Suppressor macrophage (primary cell): ENCODE data around the gene MCRS1.
A peak's percentile ranks its signal among the peaks of the same experiment; 100 is the strongest.

Experiments
- DNase-seq, 4 experiments: peaks; one replicate each; pipeline ENCODE4 v3.0.0-alpha.2; 2020 to 2022

MCRS1 gene

DNA sequence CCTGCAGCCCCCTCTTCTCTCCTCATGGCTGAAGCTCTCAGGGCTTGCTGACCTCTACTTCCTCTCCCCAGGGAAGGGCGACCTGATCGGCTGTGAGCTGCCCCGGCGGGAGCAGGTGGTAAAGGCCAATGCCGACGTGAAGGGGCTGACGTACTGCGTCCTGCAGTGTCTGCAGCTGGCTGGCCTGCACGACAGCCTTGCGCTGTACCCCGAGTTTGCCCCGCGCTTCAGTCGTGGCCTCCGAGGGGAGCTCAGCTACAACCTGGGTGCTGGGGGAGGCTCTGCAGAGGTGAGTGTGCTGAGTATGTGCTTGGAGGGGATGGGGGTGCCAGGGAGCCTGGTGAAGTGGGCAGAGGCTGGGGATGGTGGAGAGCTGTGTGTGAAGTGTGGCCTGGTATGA lies 13.7 kb downstream of the MCRS1 start:
- DNase-seq, result no peak

DNA sequence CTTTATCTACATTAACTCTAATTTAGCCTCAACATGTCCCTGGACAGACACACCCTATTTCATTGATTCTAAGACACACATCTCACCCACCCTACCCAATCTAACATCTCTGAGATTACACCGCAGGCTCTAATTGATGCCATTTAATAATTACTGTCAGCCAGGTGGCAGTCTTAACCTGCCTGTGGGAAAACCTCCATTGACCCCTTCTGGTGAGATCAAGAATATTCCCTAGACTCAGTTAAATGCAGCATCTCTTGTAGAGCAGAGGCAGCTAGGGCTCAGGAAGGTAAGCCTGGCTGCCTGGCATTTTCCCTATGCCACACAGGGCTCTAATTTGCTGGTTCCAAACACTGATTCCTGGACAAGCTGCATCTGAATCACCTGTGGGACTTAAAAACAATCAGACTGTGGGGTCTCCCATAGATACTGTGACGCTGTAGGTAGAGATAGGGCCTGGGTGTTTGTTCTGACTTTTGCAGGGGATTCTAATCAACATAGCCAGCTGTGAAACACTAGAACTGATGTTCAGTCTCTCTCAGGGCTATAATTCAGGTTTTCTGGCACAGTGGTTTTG lies 14.3 kb downstream of the MCRS1 start:
- no peak for DNase-seq

DNA sequence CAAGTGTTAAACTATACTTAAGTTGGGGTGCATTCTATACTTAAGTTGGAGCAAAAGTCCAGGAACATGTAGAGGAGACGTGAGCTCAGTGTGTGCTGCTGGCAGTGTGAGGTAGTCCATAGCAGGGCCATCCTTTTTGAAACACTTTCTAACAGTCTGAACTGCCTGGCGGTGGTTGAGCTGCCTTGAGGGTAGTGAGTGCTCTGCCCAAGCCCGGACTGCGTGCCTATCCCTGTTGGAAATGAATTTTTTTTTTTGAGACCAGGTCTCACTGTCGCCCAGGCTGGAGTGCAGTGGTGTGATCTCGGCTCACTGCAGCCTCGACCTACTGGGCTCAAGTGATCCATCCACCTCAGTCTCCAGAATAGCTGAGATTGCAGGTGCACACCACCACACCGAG lies 15.0 kb downstream of the MCRS1 start:
- DNase-seq, result no peak

DNA sequence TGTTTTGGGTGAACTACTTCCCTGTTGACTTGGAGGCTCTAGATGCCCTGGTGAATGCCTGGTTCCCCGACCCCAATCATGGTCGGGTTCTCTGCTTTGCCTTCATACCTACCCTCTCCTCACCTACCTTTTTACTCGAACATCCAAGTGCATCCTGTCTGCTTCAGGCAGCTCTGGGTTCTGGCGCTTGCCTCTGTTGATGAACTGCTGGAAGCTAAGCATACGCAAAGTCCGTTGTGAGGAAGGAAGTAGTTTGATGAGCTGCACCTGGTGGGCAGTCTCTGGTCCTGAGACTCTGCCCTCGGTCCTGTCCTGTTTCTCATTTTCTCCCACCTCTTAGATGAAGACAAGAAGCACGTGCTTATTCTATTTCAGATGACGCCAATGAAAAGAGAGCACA lies 15.5 kb downstream of the MCRS1 start:
- no peak for DNase-seq

DNA sequence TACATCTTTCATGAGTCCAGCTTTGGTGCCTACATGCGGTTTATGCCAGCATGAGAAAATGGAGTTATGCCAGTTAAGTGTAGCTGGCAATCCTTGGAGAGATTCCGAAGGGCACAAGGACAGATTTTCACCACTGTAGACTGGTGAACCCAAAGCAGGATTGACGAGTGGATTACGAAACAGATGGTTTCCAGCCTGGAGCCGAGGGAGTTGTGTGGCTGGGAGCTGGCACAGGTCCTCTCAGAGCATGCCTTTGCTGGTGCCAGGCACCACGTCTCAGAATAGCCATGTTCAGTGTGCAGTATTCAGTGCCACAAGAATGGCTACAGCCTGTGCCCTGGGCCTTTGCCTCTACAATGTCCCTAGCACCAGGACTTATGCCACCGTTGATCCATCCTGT lies 15.9 kb downstream of the MCRS1 start:
- no peak for DNase-seq

DNA sequence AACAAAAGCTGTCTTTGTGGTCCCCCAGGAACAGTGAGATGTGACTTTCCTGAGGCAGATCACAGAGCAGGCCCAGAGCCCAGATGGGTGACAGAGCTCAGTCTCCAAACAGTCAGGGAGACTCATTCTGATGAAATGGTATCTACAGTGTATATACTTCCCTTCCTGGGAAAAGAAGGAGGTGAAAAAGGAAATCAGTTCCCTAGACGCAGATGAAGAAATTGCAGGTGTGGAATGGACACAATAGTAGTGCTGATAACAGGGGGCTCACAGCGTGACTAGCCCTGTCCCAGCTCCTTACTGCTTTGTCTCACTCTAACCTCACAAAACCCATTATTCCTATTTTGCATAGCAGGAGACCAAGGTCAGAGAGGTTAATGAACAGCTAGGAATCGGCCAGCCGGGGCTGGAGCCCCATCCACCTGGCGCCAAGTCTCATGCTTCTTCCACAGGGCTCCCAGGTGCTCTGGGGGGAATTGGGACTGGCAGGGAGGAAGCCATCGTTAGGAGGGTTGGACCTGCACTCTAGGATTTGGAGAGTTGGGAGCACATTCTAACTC lies 17.2 kb downstream of the MCRS1 start:
- DNase-seq, result no peak

DNA sequence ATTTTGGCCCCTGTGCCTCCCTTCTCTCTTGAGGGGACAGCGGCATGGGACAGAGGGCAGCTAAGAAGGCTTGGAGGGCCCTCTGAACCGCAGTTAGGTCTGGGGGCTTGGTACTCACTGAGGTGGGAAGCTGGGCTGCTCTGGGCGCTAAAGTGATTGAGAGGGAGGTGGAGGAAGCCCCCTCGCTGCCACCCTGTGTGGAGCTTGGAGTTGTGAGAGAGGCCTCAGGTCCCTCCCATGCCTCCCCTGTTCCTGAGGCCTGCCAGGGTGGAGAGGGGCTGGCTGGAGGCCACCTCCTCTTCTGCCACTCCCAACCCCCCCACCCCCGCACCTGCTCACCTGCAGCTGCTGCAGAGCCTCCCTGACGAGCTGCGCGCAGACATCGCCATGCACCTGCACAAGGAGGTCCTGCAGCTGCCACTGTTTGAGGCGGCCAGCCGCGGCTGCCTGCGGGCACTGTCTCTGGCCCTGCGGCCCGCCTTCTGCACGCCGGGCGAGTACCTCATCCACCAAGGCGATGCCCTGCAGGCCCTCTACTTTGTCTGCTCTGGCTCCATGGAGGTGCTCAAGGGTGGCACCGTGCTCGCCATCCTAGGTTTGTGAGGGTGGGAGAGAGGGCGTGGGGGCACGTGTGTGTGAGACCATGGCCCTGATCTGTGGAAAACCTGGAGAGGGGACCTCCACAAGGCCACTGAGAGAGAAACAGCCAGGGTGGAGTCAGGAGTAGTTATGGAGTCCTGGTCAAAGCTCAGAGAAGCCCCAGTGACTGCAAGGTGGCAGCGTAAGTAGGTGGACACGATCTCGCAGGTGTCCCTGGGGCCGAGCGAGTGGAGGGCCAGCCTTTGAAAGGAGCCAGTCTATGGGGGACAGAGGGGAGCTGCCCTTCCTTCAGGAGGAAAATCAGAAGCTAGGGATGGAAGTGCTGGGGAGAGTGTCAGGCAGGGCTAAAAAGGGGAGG lies 17.9 kb downstream of the MCRS1 start:
- DNase-seq, result no peak

DNA sequence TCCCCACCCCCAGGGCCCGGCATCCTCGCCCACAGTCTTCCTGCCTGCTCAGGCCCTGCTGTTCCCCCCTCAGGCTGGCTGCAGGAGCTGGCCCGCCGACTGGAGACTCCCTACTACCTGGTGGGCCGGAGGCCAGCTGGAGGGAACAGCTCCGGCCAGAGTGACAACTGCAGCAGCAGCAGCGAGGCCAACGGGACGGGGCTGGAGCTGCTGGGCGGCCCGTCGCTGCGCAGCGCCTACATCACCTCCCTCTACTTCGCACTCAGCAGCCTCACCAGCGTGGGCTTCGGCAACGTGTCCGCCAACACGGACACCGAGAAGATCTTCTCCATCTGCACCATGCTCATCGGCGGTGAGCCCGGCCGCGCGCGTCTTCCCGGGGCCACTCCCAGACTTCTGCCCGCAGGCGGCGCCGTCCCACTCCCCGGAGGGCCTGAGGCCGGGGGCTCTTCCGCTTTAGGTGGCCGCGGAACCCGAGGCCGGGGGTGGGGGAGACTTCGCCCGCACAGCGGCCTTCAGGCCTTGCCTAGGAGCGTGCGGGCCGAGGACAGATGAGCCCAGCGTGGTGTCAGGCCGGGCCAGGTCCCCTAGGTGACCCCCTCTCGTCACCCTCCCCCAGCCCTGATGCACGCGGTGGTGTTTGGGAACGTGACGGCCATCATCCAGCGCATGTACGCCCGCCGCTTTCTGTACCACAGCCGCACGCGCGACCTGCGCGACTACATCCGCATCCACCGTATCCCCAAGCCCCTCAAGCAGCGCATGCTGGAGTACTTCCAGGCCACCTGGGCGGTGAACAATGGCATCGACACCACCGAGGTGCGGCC lies 18.9 kb downstream of the MCRS1 start:
- DNase-seq, result peak; percentile 25 to 73 (median 52)

DNA sequence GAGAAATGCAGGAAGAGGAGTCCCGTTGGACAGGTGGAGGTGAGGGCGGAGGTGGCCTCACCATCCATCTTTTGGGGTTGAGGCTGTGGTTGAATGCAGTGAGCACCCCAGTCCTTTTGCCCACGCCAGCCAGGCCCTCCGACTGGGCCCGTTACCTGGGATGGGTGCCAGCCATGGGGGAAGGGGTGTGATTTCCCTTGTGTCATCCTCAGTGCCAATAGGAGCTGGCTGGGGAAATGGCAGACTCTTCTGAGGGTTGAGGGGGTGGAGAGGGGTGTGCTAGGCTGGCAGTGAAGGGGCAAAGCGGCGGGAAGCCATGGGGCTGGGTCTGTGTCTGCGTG lies 19.5 kb downstream of the MCRS1 start:
- no peak for DNase-seq

DNA sequence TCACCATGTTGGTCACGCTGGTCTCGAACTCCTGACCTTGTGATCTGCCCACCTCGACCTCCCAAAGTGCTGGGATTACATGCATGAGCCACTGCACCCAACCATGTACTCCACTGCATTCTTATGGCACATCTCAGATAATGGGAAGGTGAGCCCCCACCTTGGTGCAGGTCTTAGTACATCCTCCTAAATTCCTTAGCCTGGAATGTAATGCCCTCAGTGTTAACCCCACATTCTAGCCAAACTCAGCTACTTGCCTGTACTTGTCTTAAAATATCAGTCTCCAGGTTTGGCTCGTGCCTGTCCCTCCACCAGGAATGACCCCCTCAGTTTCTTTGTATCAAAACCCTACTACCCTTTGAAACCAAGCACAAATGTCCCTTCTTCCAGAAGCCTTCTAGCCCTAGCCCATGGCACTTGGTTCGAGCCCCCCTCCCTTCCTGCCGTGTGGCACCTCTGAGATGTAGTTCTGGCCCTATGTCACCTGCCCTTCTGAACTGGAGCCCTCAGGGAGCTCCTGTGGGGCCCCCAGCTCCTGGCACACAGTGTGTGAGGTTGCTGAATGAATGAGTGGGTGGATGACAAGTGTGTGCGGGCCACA lies 20.8 kb downstream of the MCRS1 start:
- DNase-seq, result no peak

DNA sequence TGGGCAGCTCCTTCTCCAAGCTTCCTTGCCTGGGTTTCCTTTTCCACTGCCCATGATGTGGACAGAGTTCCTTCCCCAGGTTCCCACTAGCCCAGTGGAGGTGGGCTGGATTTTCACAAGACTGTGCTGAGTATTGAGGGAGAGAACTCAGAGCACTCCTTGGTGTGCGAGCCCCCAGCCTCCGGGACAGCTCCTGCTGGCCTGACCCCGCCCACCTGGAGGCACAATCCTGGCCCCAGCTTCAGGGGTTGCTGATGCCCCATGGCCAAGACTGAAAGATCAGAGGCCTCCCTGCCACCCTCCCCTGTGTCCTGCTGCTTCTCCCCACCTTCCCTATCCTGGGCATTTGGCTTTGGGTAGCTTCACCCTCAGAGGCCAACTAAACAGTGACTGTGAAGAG lies 21.5 kb downstream of the MCRS1 start:
- DNase-seq, result no peak

DNA sequence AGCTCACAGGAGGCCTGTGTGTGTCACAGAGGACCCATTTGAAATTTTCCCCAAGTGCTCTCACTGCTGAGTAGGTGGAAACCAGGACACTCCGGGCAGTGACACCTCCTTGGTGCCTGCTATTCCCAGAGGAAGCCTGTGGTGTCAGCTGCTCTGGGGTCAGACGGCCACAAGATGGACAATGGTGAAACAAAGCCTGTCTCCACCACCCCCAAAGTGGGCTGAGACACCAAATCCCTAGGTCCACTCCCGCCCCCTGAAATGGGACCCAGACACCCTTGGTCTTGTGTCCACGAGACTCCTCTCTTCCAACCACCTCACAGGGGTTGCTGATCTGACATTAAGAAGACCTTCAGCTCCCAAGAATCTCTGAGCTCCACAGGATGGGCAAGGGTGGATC lies 22.1 kb downstream of the MCRS1 start:
- DNase-seq, result no peak

DNA sequence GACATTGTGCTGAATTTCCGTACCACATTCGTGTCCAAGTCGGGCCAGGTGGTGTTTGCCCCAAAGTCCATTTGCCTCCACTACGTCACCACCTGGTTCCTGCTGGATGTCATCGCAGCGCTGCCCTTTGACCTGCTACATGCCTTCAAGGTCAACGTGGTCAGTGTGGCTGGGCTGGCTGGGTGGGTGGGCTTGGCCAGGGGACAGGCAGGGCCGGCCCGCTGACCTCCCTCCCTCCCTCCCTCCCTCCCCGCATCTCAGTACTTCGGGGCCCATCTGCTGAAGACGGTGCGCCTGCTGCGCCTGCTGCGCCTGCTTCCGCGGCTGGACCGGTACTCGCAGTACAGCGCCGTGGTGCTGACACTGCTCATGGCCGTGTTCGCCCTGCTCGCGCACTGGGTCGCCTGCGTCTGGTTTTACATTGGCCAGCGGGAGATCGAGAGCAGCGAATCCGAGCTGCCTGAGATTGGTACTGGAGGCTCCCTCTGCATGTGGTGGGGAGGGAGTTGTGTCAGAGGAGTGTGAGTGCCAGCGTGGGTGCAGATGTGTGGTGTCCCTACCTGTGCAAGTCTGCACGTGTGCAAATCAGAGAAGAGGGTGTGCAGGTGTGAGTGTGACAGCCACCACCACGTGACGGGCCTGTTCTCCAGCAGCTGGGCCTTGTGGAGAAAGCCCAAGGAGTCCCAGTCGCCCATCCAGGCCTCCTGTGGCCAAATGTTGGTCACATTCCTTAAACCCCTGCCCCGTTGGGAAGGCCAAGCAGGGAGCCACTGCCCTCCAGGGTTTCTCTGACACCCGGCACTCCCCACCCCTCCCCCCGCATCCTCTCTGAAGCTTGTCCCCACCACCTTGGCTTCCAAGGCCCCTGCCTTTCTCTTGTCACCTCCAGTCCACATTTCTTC lies 23.8 kb downstream of the MCRS1 start:
- no peak for DNase-seq

DNA sequence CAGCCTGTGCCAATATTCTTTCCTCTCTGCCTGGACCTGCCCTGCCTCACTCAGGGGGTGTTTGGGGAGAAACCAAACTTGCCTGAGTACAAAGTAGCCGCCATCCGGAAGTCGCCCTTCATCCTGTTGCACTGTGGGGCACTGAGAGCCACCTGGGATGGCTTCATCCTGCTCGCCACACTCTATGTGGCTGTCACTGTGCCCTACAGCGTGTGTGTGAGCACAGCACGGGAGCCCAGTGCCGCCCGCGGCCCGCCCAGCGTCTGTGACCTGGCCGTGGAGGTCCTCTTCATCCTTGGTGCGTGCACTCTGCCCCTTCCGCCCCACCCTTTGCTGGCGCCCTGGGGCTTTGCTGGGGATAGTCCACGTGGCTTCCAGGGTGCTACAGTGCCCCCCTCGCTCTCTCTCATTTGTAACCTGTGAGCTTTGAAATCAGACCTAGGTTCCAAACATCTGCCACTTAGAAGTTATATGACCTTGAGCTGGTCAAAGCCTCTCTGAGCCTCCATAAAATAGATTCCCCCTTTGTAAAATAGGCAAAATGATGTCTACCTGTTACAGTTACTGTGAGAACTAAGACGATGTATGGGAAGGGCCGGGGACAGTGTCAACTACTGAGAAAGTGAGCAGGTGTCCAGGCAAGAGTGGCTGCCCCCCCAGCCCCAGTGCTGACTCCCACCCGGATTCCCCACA lies 24.6 kb downstream of the MCRS1 start:
- DNase-seq, result no peak

DNA sequence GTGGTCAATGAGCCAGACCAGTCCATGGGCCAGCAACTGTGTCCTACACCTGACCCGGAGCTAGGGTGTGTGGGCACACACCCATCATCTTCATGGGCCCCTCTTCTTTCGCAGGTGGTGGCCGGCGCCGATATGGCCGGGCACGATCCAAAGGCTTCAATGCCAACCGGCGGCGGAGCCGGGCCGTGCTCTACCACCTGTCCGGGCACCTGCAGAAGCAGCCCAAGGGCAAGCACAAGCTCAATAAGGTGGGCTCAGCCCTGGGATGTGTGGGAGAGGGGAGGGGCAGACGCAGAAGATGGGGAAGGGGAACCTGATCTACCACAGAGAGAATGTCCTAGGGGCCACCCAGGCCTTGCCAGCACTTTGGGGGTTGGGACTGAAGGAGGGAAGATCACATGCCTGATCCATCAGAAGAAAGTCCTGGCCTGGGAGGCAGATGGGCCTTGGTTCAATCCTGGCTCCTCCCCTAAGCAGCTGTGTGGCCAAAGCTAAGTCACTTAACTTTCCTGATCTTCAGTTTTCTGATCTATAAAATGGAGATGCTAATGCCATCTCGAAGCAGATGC lies 25.3 kb downstream of the MCRS1 start:
- no peak for DNase-seq

DNA sequence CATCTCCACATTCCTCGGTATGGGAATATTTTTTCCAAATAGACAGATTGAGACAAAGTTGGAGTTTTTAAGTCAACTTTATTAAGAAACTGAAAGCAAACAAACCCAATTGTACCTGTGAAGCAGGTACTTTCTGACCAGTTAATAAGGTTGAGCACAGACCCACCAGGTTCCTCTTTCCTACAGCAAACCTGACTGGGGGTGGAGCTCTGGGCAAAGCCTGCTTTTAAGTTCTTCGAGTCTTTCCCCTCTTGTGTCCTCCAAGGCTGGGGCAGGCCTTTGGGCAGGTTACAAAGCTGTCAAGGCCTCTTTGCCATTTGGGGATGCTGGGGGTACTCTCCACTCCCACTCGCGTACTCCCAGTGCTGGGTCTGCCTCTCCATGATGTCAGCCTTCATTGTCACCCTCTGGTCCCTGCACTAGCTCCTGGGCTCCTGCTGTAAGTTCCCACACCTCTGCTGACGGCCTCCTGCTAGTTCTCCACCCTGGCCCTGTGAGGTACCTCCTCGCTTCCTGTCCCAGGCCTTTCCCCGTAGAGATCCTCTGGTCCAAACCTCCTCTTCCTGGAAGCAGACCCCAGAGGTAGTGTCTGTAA lies 25.9 kb downstream of the MCRS1 start:
- DNase-seq, result no peak

DNA sequence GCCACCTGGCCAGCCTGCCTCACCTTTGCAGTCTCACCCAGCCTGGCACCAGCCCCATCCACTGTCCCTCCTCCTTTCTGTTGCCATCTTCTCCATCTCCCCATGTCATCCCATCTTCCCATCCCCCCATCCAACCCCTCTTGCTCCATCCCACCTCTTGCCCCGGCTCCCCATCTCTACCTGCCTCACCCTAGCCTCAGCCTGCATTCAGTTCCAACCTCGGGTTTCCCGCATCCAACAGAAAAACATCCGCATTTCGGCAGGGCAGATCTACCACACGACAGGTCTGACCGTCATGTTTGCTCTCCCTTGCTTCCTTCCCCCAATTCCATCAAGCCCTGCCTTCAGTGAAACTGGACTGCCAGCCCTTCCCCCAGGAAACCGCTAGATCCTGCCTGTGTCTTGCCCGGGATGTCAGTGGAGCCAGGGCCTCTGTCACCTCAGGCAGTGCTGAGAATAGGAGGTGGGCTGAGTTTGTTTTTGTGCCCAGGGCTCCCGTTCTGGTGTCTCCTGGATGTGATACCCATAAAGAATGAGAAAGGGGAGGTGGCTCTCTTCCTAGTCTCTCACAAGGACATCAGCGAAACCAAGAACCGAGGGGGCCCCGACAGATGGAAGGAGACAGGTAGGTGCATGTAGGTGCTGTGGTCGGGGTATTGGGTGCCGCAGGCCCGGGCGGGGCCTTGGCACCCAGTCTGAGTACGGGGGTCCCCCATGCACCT lies 26.6 kb downstream of the MCRS1 start:
- DNase-seq, result no peak

DNA sequence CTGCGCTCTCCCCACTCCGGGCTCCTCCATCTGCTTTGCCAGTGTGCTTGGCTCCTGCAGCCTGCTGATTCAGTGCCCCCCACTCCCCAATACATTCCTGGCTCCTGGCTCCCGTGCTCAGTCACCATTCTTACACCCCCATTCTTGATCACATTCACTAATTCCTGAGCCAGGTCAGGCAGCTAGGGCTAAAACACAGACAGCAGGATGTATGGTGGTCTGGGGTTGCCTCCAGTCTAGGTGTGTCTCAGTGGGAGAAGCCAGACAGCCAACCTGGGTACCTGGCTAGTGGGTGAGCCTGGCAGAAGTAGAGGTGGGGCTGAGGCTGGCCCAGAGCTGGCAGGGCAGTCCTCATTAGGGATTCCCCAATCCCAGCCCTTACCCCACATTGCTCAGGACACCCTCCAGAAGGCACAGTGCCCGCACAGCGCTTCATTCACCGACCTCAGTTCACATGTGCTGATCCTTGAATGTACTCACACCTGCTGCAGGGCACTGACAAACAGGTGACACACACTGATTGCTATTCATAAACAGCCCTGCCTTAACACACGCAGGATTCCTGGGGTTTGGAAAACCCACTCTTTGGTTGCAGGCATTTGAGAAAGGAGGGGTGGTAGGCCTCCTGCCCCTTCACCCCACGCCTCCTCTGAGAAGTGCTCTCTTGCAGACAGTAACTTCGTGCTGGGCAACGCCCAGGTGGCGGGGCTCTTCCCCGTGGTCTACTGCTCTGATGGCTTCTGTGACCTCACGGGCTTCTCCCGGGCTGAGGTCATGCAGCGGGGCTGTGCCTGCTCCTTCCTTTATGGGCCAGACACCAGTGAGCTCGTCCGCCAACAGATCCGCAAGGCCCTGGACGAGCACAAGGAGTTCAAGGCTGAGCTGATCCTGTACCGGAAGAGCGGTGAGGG lies 27.5 kb downstream of the MCRS1 start:
- DNase-seq, result no peak
